Raji (cell line): ENCODE measurements around the gene SMC3.

Source experiments
- POLR2A ChIP-seq: IDR thresholded peaks from 2 replicates; pipeline ENCODE4 v1.6.1; 2011; ENCODE audit warnings: low read depth, low read length, control low read depth; ENCODE audit not compliant: insufficient read depth

Gene SMC3

DNA sequence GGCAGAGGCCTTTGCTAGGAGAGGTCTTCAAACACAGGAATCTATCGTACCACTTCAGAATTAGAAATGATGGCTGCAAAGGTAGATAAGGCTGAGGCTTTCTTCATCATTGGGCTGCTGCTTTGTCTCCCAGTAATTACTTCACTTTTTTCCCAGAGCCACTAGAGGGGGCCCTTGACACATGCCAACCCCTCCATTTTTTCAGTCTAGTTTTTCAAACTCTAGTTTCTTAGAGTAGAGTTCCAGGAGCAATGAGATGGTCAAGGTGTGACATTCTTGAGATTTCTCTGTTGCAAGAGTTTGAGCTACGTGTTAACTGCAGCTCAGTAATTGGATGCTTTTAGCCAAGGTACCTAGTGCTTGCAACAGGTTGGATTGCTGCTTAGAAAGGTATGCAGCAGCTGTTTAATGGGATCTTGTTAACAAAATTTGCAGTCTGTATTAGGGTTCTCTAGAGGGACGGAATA lies 42.8 kb downstream of the SMC3 start:
- no peak for TF ChIP-seq POLR2A

DNA sequence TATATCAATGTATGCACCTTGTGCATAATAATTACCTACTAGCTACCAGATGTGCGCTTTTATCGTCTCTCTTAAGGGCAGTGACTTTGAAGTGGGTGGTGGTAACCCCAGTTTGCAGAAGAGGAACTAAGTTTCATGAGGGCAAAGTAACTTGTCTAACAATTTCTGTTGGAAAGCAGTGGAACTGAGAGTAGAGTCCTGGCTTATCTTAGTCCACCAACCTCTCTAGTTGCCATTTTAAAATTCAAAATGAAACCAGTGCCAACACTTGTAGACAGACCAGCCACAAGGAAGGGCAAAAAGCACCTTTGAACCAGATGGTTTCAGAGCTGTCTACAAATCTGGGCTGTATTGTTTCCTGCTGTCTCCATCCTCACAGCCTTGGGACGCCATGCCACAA lies 44.6 kb downstream of the SMC3 start:
- no peak for TF ChIP-seq POLR2A

DNA sequence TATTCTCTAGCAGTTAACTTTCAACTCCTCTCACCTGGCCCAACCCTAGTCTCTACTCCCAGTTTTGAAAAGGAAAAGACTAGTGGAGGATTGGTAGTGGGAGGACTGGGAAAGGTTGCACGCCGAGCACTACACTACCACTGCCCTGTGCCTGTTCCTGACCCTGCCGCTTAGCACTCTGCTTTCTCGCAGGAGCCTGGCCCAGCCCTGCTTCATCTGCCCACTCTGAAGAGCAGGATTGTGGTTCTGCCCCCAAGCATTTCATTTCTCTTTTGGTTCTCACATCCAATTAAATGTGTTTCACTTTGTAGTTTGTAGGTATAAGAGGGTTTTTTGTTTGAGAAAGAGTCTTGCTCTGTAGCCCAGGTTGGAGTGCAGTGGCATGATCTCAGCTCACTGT lies 45.1 kb downstream of the SMC3 start:
- TF ChIP-seq POLR2A = no peak

DNA sequence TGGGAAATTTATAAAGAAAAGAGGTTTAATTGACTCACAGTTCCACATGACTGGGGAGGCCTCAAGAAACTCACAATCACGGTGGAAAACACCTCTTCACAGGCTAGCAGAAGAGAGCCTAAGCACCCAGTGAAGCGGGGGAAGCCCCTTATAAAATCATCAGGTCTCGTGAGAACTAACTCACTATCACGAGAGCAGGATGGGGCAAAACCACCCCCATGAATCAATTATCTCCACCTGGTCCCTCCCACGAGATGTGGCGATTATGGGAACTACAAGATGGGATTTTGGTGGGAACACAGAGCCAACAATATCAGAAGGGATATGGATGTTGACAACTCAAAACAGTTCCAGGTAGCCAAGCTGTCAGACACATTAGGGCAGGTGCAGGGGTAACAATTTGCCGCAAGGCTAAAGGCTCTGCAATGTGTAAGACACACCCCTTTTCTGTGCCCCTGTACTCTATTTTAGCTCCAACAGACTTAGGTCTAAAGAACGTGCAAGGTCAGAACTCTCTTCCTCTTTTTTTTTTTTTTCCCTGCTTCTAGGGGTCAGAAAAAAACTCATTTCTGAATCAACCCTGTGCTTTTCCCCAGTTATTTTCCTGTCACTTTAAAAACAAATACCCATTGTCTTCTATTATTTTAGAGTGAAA lies 46.0 kb downstream of the SMC3 start:
- TF ChIP-seq POLR2A = no peak

DNA sequence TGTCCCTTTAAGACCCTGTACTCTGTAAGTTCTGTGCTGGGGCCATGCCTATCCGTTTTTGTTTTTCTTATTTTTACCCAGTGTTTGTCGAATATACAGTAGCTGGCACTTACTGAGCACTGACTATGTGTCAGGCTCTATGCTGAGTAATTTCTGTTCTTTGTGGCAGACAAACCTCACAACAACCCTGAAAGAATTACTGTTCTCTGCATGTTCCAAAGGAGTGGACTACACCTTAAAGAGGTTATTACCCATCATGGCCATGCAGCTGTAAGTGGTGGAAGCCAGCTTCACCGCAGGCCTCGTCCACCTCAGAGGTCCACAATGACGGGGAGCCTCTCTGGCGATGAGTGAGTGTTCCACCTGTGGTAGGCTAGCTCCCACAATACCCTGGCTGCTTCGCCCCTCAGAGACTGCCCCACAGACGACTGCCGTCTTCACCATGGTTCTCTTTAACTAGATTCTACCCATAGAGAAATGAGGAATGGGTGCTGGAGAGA lies 46.6 kb downstream of the SMC3 start:
- no peak for TF ChIP-seq POLR2A

DNA sequence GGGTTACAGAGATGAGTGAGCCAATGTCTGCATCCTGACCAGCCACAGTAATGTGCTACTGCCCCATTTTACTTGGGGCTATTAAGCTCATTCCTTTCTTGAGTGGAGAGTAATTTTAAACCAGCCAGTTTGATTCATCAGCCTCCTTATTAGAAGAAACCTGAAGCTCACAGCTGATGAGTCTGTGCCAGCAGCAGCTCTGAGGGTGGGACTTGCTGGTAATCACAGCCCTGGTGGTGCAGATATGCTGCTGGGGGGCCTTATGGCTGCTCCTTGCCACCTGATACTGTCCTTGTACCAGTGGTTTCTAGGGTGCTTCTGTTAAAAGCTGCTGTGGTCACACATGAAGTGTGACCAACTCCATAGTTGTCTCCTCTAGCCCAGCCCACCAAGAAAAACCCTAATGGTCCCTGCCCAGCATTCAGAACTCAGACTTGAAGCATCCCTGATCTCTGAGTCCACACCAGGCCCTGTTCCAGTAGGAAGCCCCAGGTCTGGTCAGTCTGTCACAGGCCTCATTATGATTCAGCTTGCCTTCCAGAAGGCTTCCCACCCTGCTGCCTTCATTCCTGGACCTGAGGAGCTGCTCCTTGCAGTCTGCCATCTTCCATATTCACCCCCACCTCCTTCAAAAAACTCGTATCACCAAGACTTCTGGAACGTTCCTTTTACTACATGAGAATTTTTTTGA lies 47.7 kb downstream of the SMC3 start:
- no peak for TF ChIP-seq POLR2A

DNA sequence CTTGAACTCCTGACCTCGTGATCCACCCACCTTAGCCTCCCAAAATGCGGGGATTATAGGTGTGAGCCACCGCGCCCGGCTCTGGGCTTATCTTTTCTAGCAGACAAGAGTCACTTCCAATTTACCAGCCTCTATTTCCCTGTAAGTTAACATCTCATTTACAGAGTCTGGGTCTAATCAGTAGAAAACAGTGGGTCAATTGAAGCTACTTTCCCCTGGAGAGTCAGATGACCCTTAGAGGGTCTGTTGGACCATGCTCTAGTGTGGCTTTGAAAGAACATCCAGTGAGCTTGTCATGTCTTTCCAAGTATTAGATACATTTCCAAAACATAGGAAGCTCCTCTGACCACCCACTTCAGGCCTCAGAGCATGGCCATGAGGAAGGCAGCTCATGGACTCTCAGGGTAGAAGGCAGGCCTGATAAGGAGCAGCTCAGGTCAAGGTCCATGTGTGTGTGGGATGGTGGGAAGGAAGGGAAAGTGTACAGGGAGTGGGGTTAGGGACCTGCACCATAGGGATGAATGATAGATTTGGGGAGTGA lies 49.1 kb downstream of the SMC3 start:
- no peak for TF ChIP-seq POLR2A

DNA sequence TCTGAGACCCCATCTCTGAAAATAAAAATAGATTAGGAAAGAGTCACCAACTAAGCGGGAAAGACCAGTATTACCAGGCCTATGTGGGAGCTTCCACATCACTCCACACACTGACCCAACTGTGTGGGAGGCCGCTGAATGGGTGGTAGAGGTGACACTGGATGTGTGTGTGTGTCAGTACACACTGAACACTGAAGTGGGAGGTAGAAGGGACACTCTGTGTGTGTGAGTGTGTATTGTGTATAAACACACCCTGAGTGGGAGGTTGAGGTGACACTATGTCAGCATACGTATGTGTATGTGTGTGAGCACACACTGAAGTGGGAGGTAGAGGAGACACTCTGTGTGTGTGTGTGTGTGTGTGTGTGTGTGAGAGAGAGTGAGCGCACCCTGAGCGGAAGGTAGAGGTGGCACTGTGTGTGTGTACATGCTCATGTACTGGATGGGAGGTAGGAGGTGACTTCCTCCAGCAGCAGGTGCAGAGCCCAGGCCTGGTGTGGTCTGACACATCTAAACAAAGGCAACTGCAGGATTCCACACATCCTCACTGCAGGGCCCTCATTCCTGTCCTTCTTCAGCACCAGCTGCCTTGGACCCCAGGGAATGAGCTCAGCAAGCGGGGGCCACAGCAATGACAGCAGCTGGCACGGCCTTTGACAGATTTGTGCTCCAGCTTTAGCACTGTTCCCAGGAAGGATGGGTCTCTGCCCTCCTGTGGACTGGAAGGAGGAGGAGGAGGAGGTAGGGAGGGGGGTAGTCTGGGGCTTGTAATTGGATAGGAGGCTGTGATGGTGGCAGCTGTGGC lies 50.1 kb downstream of the SMC3 start:
- no peak for TF ChIP-seq POLR2A

DNA sequence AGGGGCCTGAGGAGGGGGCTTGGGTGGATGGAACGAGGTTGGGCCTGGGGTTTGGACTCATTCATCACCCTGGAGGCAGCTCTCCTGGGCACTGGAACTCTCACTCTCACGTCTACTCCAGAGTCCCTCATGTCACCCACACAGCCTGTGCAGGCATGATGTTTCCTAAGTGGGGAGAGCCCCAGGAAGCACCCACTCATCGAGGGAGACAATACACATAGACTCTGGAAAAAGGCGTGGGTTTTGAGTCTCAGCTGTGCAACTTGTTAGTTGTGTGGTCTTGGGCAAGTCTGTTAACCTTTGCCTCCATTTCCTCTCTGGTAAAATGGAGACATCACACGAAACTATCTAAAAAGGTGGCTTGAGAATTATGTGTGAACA lies 50.7 kb downstream of the SMC3 start:
- no peak for TF ChIP-seq POLR2A

DNA sequence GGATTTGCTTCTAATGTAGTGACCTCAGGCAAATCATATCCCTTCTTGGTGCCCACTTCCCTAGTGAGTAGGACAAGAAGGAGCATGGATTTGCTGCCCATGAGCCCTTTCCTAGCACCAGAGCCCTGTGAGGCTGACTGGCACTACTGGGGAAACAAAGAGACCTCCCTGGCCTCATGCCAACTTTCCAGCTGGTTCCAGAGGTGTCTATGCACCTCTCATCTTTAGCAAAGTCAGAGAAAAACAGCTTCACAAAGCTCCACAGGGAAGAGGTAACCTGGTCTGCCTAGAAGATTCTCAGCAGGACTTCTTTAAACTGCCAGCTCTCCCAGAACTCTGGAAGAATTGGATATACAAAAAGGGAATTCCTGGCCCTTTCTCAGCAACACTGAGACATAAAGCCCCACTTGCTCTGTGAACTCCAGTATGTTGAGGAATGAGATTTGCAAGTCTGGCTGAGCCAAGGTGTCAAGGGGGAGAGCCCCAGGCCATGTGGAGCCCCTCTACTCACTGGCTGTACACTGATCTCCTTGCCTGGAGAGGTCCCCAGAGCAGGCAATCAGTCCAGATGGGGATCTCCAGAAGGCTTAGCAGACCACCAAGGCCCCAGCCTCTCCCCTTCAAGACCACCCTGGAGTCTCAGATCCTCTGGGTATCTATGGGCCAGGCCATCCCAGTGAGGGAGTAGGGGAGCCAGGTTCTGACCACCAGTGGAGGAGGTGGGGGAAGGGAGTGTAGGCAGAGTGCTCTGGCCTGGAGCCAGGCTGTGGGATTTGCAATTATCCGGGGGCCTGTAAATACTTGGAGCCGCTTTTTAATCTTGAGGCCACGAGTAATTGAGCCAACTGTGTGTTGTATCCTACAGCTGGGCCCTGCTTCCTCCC lies 52.3 kb downstream of the SMC3 start:
- no peak for TF ChIP-seq POLR2A

DNA sequence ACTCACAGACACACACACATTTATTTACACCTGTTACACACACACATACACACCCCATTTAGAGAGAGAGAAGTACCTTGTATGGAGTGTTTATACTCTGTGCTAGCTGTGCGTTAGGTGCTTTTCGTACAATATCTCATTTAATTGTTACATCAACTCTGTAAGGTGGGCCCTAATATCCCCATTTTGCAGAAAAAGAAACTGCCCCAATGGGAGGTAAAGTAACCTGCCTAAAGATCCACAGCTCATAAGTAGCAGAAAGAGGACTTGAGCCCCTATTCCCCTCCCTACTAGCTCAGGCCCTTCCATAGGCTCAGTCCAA lies 52.9 kb downstream of the SMC3 start:
- no peak for TF ChIP-seq POLR2A

DNA sequence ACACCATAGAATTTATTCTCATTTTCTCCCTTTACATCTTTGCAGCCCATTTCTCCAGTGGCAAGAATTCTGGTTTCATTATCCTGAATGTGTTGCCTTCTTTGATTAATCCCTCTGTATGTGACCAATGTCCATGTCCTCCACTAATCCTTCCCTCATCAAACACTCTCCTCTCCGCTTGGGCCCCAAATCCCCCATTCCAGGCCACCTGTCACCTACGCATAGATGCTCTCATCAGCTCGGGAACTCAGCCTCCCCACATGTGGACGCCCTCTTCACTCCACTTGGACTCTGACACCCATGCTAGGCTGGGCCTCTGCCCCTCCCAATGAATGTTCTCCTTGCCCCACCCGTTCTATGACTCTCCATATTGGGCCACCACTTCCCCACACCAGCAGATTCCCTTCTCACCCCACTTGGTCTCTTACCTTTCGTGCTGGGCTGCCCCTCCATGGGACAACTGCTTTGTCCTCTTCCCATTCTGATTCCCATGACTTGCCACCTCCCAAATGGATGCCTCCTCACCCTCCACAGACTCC lies 57.9 kb downstream of the SMC3 start:
- TF ChIP-seq POLR2A = no peak

DNA sequence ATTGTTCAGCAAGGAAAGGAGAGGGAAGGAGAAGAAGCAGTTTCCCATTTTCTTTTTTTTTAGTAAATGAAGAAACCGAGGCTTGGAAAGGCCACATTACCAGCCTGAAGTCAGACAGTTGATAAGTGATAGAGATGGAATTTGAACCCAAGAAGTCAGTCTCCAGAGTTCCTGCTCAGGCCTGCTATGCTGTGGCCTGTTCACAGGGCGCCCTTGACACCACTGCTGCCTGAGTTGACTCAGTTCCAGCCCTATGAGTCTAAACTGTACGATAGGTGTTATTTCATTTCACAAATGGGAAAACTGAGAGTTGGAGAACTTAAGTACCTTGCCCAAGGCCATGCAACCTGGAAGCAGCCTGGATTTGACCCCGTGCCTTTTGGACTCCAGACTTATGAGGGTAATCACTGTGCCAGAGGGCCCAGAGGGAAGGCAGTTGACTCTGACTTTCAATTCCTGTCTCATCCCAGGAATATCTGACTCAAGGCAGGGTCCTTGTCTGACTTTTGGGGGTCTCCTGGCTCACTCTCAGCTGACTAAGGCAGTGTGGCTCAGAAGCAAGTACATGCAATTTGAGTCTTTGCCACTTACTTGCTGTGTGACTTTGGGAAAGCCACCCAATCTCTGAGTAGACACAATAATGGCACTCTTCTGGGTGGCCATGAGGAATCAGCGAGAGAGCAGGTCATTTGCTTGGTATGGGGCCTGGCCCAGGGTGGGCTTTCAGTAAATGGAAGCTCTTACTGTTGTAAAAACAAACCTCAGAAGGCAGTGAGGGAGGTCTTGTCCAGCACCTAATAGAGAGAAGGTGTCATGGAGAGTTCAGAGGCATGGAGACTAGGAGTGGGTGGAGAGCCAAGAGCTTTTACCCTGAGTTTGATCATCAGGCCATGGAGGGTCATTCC lies 58.7 kb downstream of the SMC3 start:
- no peak for TF ChIP-seq POLR2A
